Spleen (tissue), 11 donors: ENCODE data around the gene PRDM16. TPM values are rescaled to one million over a fixed set of nuclear protein-coding genes. Genes with fewer than 3 reads are reported as not detected.

Source experiments
- DNase-seq: peaks from one replicate; pipeline ENCODE4 v3.0.0-alpha.2; 2020
- H3K27ac ChIP-seq, 8 donors: fragments of 200-600 bp; sonication (generic) in 7 of 8; 1 replicate in 4 of 8; 2 replicates in 4 of 8; pipeline versions ENCODE4 v1.5.0 to v1.8.0; 2016 to 2021; ENCODE audit warnings: inconsistent platforms in 4 of 8, mild to moderate bottlenecking in 4 of 8, moderate library complexity in 1 of 8
- H3K27me3 ChIP-seq, 7 donors: fragments of 200-600 bp; sonication (generic) in 6 of 7; replicated peaks in 1 of 7; 1 replicate in 4 of 7; 2 replicates in 3 of 7; pipeline versions ENCODE4 v1.5.0 to v1.8.0; 2016 to 2021; ENCODE audit warnings: inconsistent platforms in 3 of 7, mild to moderate bottlenecking in 1 of 7
- H3K36me3 ChIP-seq, 6 donors: fragments of 200-600 bp; sonication (generic) in 5 of 6; 1 replicate in 4 of 6; 2 replicates in 2 of 6; pipeline versions ENCODE4 v1.5.0 to v1.8.0; 2016 to 2021; ENCODE audit warnings: inconsistent platforms in 2 of 6
- H3K4me1 ChIP-seq, 6 donors: fragments of 200-600 bp; sonication (generic) in 5 of 6; 1 replicate in 3 of 6; 2 replicates in 3 of 6; pipeline versions ENCODE4 v1.5.0 to v1.8.0; 2016 to 2021; ENCODE audit warnings: inconsistent platforms in 3 of 6
- H3K4me3 ChIP-seq, 8 donors: fragments of 200-600 bp; sonication (generic) in 7 of 8; 1 replicate in 4 of 8; 2 replicates in 4 of 8; pipeline versions ENCODE4 v1.5.0 to v1.8.0; 2016 to 2021; ENCODE audit warnings: inconsistent platforms in 4 of 8, mild to moderate bottlenecking in 4 of 8, moderate library complexity in 2 of 8
- H3K9me3 ChIP-seq, 8 donors: fragments of 200-600 bp; sonication (generic) in 7 of 8; 1 replicate in 4 of 8; 2 replicates in 4 of 8; pipeline versions ENCODE4 v1.5.0 to v1.8.0; 2016 to 2021; ENCODE audit warnings: inconsistent platforms in 4 of 8
- CTCF ChIP-seq, 11 experiments: fragments of 200-600 bp in 7 of 11; fragments of 450-650 bp in 4 of 11; sonication (generic) in 4 of 11; IDR thresholded peaks in 8 of 11; conservative IDR thresholded peaks in 3 of 11; 1 replicate in 7 of 11; 2 replicates in 4 of 11; pipeline versions ENCODE4 v1.4.0 to v1.8.0; 2016 to 2021; ENCODE audit warnings: antibody characterized with exemption in 11 of 11, inconsistent platforms in 4 of 11, mild to moderate bottlenecking in 1 of 11
- POLR2A ChIP-seq, 3 donors: fragments of 450-650 bp; IDR thresholded peaks; one replicate each; pipeline ENCODE4 v1.5.1; 2017; ENCODE audit warnings: antibody characterized with exemption in 3 of 3, mild to moderate bottlenecking in 1 of 3
- POLR2AphosphoS5 ChIP-seq, 3 donors: sonication (generic); formaldehyde crosslinking; IDR thresholded peaks; one replicate each; pipeline ENCODE4 v1.5.1; 2017; ENCODE audit warnings: antibody characterized with exemption in 3 of 3
- WGBS, 5 donors: extraction: QIAGEN DNeasy Blood & Tissue Kit in 3 of 5; methylation state at CpG; one replicate each; pipeline versions ENCODE4 v1.1.5 to v1.1.7; 2013 to 2018; 5-methylcytosine and 5-hydroxymethylcytosine counted together
- intact Hi-C: fragments of 100-400 bp; cut with DNase I; formaldehyde crosslinking; loops from one replicate; pipeline ENCODE4 v1.15.0; 2023; ENCODE audit warnings: low total_unique reads
- polyA plus RNA-seq, 3 donors: library from polyadenylated mRNA; stranded (reverse); fragments of 200-250 nt; gene quantifications; one replicate each; pipeline ENCODE4 v1.2.1, GENCODE V29; 2013
- total RNA-seq, 7 donors: library from RNA; depleted of rRNA in 3 of 7; stranded (reverse); fragments of >200 nt in 3 of 7; fragmentation: NEBNext Ultra II Directional in 4 of 7; extraction: Animal tissue kit (Norgen Biotek cat#: 25700) in 4 of 7; gene quantifications; one replicate each; pipeline versions ENCODE4 v1.1.0 to v1.2.1, GENCODE V29; 2016 to 2021
- donor health status: healthy with polysubstance abuse.
- donor health status: DM: no; HTN: no; CAD: no; lungs with moderate emphysema.
- donor health status: DM: no; HTN: no; CAD: no.
- donor health status: Bipolar disorder and iron deficiency.
- donor health status: healthy.
- donor health status: DM: no; HTN: no; CAD: no.
- donor health status: DM: yes; HTN: yes; CAD: no.

The PRDM16 gene
- total and polyA plus RNA-seq, 10 donors = 0.43 to 3.2 (median 1.4) TPM

GRCh38 chr1:3215198-3216014 lies 146.4 kb downstream of the PRDM16 start:
- TF ChIP-seq POLR2A (IDR thresholded peaks at IDR 0.05) (no peak), POLR2AphosphoS5 (IDR thresholded peaks at IDR 0.05) (no peak), CTCF (IDR thresholded peaks at IDR 0.05 in 8 of 11, conservative IDR thresholded peaks at IDR 0.05 in 3 of 11) (no peak)
- H3K9me3 ChIP-seq = no peaks in the 10 kb centered on the region
- H3K27me3 ChIP-seq = peaks cover 0 to 44% (median 12%) of the 10 kb centered on the region in 7 donors
- DNase-seq = no peak
- H3K4me3 ChIP-seq = no peak overlapping the region
- no peak overlapping the region for H3K27ac ChIP-seq
- intact Hi-C loops = no loop called here
- 42 to 62% (median 49%) methylated on average over 25 to 27 of the region's 27 CpGs for WGBS, 5 donors
- H3K4me1 ChIP-seq = no peaks in the 10 kb centered on the region
- no peaks in the 10 kb centered on the region for H3K36me3 ChIP-seq

GRCh38 chr1:3216015-3216391 lies 147.0 kb downstream of the PRDM16 start:
- TF ChIP-seq POLR2AphosphoS5 (IDR thresholded peaks at IDR 0.05) = no peak
- no peak for TF ChIP-seq POLR2A (IDR thresholded peaks at IDR 0.05)
- no peak for TF ChIP-seq CTCF (IDR thresholded peaks at IDR 0.05 in 8 of 11, conservative IDR thresholded peaks at IDR 0.05 in 3 of 11)
- H3K4me1 ChIP-seq = no peaks in the 10 kb centered on the region
- peaks cover 0 to 44% (median 12%) of the 10 kb centered on the region in 7 donors for H3K27me3 ChIP-seq
- H3K9me3 ChIP-seq = no peaks in the 10 kb centered on the region
- no peaks in the 10 kb centered on the region for H3K36me3 ChIP-seq
- no peak overlapping the region for H3K27ac ChIP-seq
- H3K4me3 ChIP-seq = no peak overlapping the region
- WGBS, 5 donors = 80 to 93% (median 87%) methylated on average over 6 to 7 of the region's 7 CpGs
- intact Hi-C loops = no loop called here
- DNase-seq = no peak

GRCh38 chr1:3217181-3217641 lies 148.2 kb downstream of the PRDM16 start:
- peaks cover 0 to 3% (median 0%) of the 10 kb centered on the region in 6 donors for H3K4me1 ChIP-seq
- H3K27me3 ChIP-seq = peaks cover 0 to 49% (median 12%) of the 10 kb centered on the region in 7 donors
- H3K9me3 ChIP-seq = no peaks in the 10 kb centered on the region
- 86 to 94% (median 87%) methylated on average over 14 to 15 of the region's 15 CpGs for WGBS, 5 donors
- H3K36me3 ChIP-seq = no peaks in the 10 kb centered on the region
- no peak for DNase-seq
- no peak overlapping the region for H3K27ac ChIP-seq
- intact Hi-C loops = no loop called here
- no peak overlapping the region for H3K4me3 ChIP-seq
- no peak for TF ChIP-seq POLR2AphosphoS5 (IDR thresholded peaks at IDR 0.05)
- no peak for TF ChIP-seq CTCF (IDR thresholded peaks at IDR 0.05 in 8 of 11, conservative IDR thresholded peaks at IDR 0.05 in 3 of 11)
- no peak for TF ChIP-seq POLR2A (IDR thresholded peaks at IDR 0.05)

- Histone ChIP-seq H3K27me3 (peaks cover 0 to 55% (median 12%) of the 10 kb centered on the region in 7 donors), H3K36me3 (no peaks in the 10 kb centered on the region), H3K4me1 (peaks cover 0 to 3% (median 0%) of the 10 kb centered on the region in 6 donors), H3K27ac (no peak overlapping the region), H3K9me3 (no peaks in the 10 kb centered on the region), H3K4me3 (no peak overlapping the region)
- DNase-seq = no peak
- intact Hi-C loops = no loop called here
- 51 to 67% (median 59%) methylated on average over 19 to 23 of the region's 23 CpGs for WGBS, 5 donors
- TF ChIP-seq CTCF (IDR thresholded peaks at IDR 0.05 in 8 of 11, conservative IDR thresholded peaks at IDR 0.05 in 3 of 11) (no peak), POLR2AphosphoS5 (IDR thresholded peaks at IDR 0.05) (no peak), POLR2A (IDR thresholded peaks at IDR 0.05) (no peak)
Observed at GRCh38 chr1:3217979-3218679, 149.1 kb downstream of the PRDM16 start.
